ENCODE measurements around the gene PFKFB2.

DNA sequence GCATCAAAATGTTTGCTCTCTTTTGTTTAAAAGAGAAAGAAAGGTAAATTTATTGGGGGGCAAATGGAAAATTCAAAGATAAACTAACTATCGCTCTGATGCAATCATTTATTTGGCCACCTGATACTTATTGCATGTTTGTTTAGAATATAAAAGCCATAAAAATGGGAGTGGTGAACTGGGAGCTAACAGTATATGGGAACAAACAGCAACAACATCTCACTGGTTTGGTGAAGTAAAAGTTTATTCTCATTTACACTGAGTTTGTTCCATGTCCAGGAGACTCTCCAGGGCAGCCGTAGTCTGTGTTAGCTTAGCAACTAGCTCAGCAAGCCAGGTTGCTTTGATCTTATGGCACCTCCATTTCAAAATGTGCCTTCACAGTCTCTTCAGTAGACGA lies 71.3 kb downstream of the PFKFB2 start:
- TF ChIP-seq, protein P1, sequence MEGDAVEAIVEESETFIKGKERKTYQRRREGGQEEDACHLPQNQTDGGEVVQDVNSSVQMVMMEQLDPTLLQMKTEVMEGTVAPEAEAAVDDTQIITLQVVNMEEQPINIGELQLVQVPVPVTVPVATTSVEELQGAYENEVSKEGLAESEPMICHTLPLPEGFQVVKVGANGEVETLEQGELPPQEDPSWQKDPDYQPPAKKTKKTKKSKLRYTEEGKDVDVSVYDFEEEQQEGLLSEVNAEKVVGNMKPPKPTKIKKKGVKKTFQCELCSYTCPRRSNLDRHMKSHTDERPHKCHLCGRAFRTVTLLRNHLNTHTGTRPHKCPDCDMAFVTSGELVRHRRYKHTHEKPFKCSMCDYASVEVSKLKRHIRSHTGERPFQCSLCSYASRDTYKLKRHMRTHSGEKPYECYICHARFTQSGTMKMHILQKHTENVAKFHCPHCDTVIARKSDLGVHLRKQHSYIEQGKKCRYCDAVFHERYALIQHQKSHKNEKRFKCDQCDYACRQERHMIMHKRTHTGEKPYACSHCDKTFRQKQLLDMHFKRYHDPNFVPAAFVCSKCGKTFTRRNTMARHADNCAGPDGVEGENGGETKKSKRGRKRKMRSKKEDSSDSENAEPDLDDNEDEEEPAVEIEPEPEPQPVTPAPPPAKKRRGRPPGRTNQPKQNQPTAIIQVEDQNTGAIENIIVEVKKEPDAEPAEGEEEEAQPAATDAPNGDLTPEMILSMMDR (IDR thresholded peaks at IDR 0.05; ENCODE audit: extremely low read depth in 1 of 2, insufficient read depth in 1 of 2, low read depth in 1 of 2, low read length in 2 of 2), result no peak
- TF ChIP-seq EZH2 (IDR thresholded peaks at IDR 0.05; ENCODE audit: borderline replicate concordance, low read depth, low read length, severe bottlenecking), result no peak
- no peak for TF ChIP-seq POLR2A (IDR thresholded peaks at IDR 0.05; ENCODE audit: low read depth, low read length)
- TF ChIP-seq JUN (IDR thresholded peaks at IDR 0.05; ENCODE audit: borderline replicate concordance, insufficient read depth, insufficient read length, low read depth), result no peak
- no peak for TF ChIP-seq POLR2AphosphoS5 (IDR thresholded peaks at IDR 0.05; ENCODE audit: insufficient read depth, low read depth, low read length)
- TF ChIP-seq, protein P2, sequence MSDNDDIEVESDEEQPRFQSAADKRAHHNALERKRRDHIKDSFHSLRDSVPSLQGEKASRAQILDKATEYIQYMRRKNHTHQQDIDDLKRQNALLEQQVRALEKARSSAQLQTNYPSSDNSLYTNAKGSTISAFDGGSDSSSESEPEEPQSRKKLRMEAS (IDR thresholded peaks at IDR 0.05; ENCODE audit: insufficient read depth, insufficient read length), result no peak
- no peak for TF ChIP-seq MYC (IDR thresholded peaks at IDR 0.05; ENCODE audit: low read depth, low read length)
